ENCODE measurements around the gene ARID1A. TPM values are rescaled to one million over a fixed set of nuclear protein-coding genes. Genes with fewer than 3 reads are reported as not detected.

ARID1A gene
- total and polyA plus RNA-seq, 2 of the 8 experiments (the other 6 are each of a cell fraction or from before 2014, with no cell fraction given), result 52.1 to 103 TPM

DNA sequence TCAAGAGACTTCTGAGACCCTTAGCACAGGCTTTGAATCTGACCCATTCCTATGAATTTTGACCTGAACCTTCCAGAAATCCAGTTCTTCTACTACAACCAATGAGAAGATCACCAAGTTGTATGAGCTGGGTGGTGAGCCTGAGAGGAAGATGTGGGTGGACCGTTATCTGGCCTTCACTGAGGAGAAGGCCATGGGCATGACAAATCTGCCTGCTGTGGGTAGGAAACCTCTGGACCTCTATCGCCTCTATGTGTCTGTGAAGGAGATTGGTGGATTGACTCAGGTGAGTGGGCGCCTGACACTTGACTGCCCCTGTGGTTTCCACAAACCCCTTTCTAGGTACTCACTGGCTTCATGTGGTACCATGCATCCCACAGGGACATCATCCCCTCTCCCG, 71.9 kb downstream of the ARID1A start:
- Histone ChIP-seq H4K8ac (ENCODE audit: extremely low read depth, insufficient read depth, low read length) (no peak overlapping the region), H3K9me3 (ENCODE audit: insufficient read depth in 2 of 2, low read depth in 1 of 2, low read length in 1 of 2) (no peaks in the 10 kb centered on the region), H2BK5ac (ENCODE audit: low read depth, low read length) (no peak overlapping the region), H4K91ac (replicated peaks; ENCODE audit: insufficient read length, low read length) (no peak overlapping the region), H3K23ac (ENCODE audit: insufficient read length) (no peak overlapping the region), H3K27ac (ENCODE audit: low read depth, low read length) (no peak overlapping the region), H2AFZ (ENCODE audit: low read length) (no peak overlapping the region), H2AK5ac (ENCODE audit: low read depth, low read length) (no peak overlapping the region), H3K56ac (replicated peaks; ENCODE audit: insufficient read length, low read depth, low read length) (no peak overlapping the region), H4K5ac (ENCODE audit: insufficient read length, low read depth, low read length) (no peak overlapping the region), H3K36me3 (ENCODE audit: control insufficient read depth in 2 of 4, insufficient read depth in 4 of 4, low read length in 3 of 4) (peaks cover 60 to 93% (median 84%) of the 10 kb centered on the region in 4 experiments), H3K9ac (replicated peaks in 1 of 4; ENCODE audit: extremely low read depth in 1 of 4, low read depth in 3 of 4, low read length in 3 of 4) (no peak overlapping the region), H3K14ac (ENCODE audit: insufficient read length) (no peak overlapping the region), H3K18ac (ENCODE audit: extremely low read depth, low read length) (no peak overlapping the region), H3K4me2 (ENCODE audit: insufficient read depth in 1 of 2, low read depth in 2 of 2, low read length in 2 of 2) (no peak overlapping the region), H2BK15ac (ENCODE audit: low read length) (no peak overlapping the region), H2BK120ac (replicated peaks; ENCODE audit: low read depth, low read length) (no peak overlapping the region), H4K20me1 (replicated peaks in 1 of 2; ENCODE audit: control insufficient read depth in 1 of 2, insufficient read depth in 2 of 2, low read length in 2 of 2) (peaks cover 0 to 11% of the 10 kb centered on the region in 2 experiments), H2BK20ac (ENCODE audit: low read length) (no peak overlapping the region), H3K4me3 (ENCODE audit: extremely low read depth in 1 of 4, insufficient read depth in 2 of 4, low read depth in 3 of 4, low read length in 4 of 4) (no peak overlapping the region), H3K79me1 (ENCODE audit: low read depth, low read length) (peaks cover 2% of the 10 kb centered on the region; the same call in 1 of the 2 replicates), H3K23me2 (ENCODE audit: low read depth, low read length) (no peaks in the 10 kb centered on the region), H2BK12ac (ENCODE audit: low read depth, low read length) (no peak overlapping the region), H3K79me2 (ENCODE audit: control insufficient read depth in 1 of 2, insufficient read depth in 2 of 2, low read length in 2 of 2) (no peaks in the 10 kb centered on the region; a peak in 1 of 4 replicates), H3K4ac (replicated peaks; ENCODE audit: insufficient read length, low read depth, low read length) (no peak overlapping the region), H3K4me1 (replicated peaks in 1 of 4; ENCODE audit: control insufficient read depth in 3 of 4, insufficient read depth in 4 of 4, low read length in 3 of 4) (no peaks in the 10 kb centered on the region), H3K27me3 (replicated peaks in 1 of 4; ENCODE audit: control insufficient read depth in 3 of 4, extremely low read depth in 1 of 4, insufficient read depth in 3 of 4, low read length in 3 of 4) (no peaks in the 10 kb centered on the region)
- WGBS, 2 experiments (ENCODE audit: extremely low coverage in 1 of 2, insufficient coverage in 1 of 2, insufficient read length in 1 of 2, insufficient replicate concordance in 2 of 2, low coverage in 1 of 2, low lambda C conversion rate in 2 of 2, missing lambda C conversion rate in 1 of 2), result 95% methylated on average over 4 of the region's 4 CpGs; no CpG with 5 or more reads in 1 of the 2 experiments
- no peak for TF ChIP-seq RFX5 (IDR thresholded peaks at IDR 0.05; ENCODE audit: borderline replicate concordance, low read depth, low read length)
- no peak for TF ChIP-seq RAD21 (IDR thresholded peaks at IDR 0.05 in 1 of 2, conservative IDR thresholded peaks at IDR 0.05 in 1 of 2; ENCODE audit: low read depth in 2 of 2, low read length in 2 of 2)
- TF ChIP-seq ZNF274 (IDR thresholded peaks at IDR 0.05; ENCODE audit: borderline replicate concordance, extremely low read depth, low read length), result no peak
- no peak for TF ChIP-seq CREB1 (IDR thresholded peaks at IDR 0.05)
- TF ChIP-seq YY1 (IDR thresholded peaks at IDR 0.05; ENCODE audit: low read depth, low read length), result no peak
- no peak for TF ChIP-seq EGR1 (IDR thresholded peaks at IDR 0.05; ENCODE audit: borderline replicate concordance, low read depth, low read length)
- CTCF ChIA-PET (ENCODE audit: partially characterized antibody), result interaction anchor here (0.9 to 2.6 kb wide), 5 partner anchors 8 to 111 kb away, joined by 3 to 13 read pairs (median 3); no protein-coding TSS in a partner anchor
- FAIRE-seq, result no peak
- no peak for DNase-seq (ENCODE audit: low read depth in 1 of 2, low spot score in 2 of 2)
- POLR2A ChIA-PET (ENCODE audit: partially characterized antibody), result interaction anchor here (0.9 to 1.5 kb wide), 3 partner anchors 16 to 23 kb away, joined by 3 to 4 read pairs (median 3); no protein-coding TSS in a partner anchor

Data from H1 (cell line).